Gastroesophageal sphincter (tissue), 4 donors: ENCODE results near the gene TAS2R16. TPM values are rescaled to one million over a fixed set of nuclear protein-coding genes. Genes with fewer than 3 reads are reported as not detected.
"Not testable (repeated sequence)": the region's sequence is repeated elsewhere in the genome, so short reads cannot be mapped to it uniquely, and the experiment has no call there.

Experiments used
- ATAC-seq: fragments of 150-250 bp; one replicate; pipeline ENCODE4 v1.9.1; 2016; ENCODE audit warnings: mild to moderate bottlenecking, moderate library complexity
- H3K27ac ChIP-seq, 4 donors: fragments of 200-600 bp; sonication (generic) in 3 of 4; 1 replicate in 3 of 4; 2 replicates in 1 of 4; pipeline ENCODE4 v1.5.1; 2016 to 2019
- H3K27me3 ChIP-seq: fragments of 200-600 bp; sonication (generic); one replicate; pipeline ENCODE4 v1.5.1; 2019
- H3K36me3 ChIP-seq, 2 donors: fragments of 200-600 bp; sonication (generic); one replicate each; pipeline ENCODE4 v1.5.1; 2019; ENCODE audit warnings: control low read depth in 1 of 2
- H3K4me1 ChIP-seq, 3 donors: fragments of 200-600 bp; sonication (generic); 1 replicate in 2 of 3; 2 replicates in 1 of 3; pipeline ENCODE4 v1.5.1; 2016 to 2019; ENCODE audit warnings: control low read depth in 2 of 3
- H3K4me3 ChIP-seq, 2 donors: fragments of 200-600 bp; sonication (generic); one replicate each; pipeline ENCODE4 v1.5.1; 2019; ENCODE audit warnings: mild to moderate bottlenecking in 1 of 2, moderate library complexity in 1 of 2
- H3K9me3 ChIP-seq, 3 donors: fragments of 200-600 bp; sonication (generic); one replicate each; pipeline ENCODE4 v1.5.1; 2017 to 2019; ENCODE audit warnings: control low read depth in 2 of 3
- CTCF ChIP-seq, 4 experiments: fragments of 200-600 bp in 2 of 4; fragments of 450-650 bp in 2 of 4; sonication (generic) in 1 of 4; IDR thresholded peaks; one replicate each; pipeline ENCODE4 v1.5.1; 2017 to 2019; ENCODE audit warnings: antibody characterized with exemption in 4 of 4, mild to moderate bottlenecking in 2 of 4, moderate library complexity in 2 of 4
- EP300 ChIP-seq: sonication (generic); formaldehyde crosslinking; IDR thresholded peaks from one replicate; pipeline ENCODE4 v1.6.1; 2017; ENCODE audit warnings: antibody characterized with exemption, mild to moderate bottlenecking
- POLR2A ChIP-seq, 2 donors: fragments of 450-650 bp; IDR thresholded peaks; one replicate each; pipeline ENCODE4 v1.6.1; 2017; ENCODE audit warnings: antibody characterized with exemption in 2 of 2, mild to moderate bottlenecking in 2 of 2, moderate library complexity in 1 of 2
- POLR2AphosphoS5 ChIP-seq: sonication (generic); formaldehyde crosslinking; IDR thresholded peaks from one replicate; pipeline ENCODE4 v1.6.1; 2017; ENCODE audit warnings: antibody characterized with exemption
- WGBS, 2 donors: methylation state at CpG; one replicate each; pipeline ENCODE4 v1.1.5; 2018; ENCODE audit warnings: low coverage in 1 of 2; 5-methylcytosine and 5-hydroxymethylcytosine counted together
- total RNA-seq, 4 donors: library from RNA; depleted of rRNA; stranded (reverse); fragments of >200 nt; gene quantifications; one replicate each; pipeline ENCODE4 v1.1.0, GENCODE V29; 2016

The TAS2R16 gene
- total RNA-seq, 4 donors from 2014 or later, result not detected

- no peak for ATAC-seq
- Histone ChIP-seq H3K4me3 (no peak overlapping the region), H3K4me1 (no peaks in the 10 kb centered on the region), H3K27ac (no peak overlapping the region), H3K9me3 (no peaks in the 10 kb centered on the region), H3K36me3 (no peaks in the 10 kb centered on the region), H3K27me3 (no peaks in the 10 kb centered on the region)
- TF ChIP-seq EP300 (no peak), POLR2AphosphoS5 (no peak), POLR2A (IDR thresholded peaks at IDR 0.05) (no peak), CTCF (IDR thresholded peaks at IDR 0.05) (no peak)
- WGBS, 2 donors, result 62 to 89% methylated on average over 2 of the region's 2 CpGs
These were observed 30.2 kb downstream of the TAS2R16 start for GRCh38 chr7:122965306-122965705.

- not testable (repeated sequence) for H3K27me3 ChIP-seq, H3K27ac ChIP-seq
- WGBS, 2 donors, result 96% methylated on average over 2 of the region's 2 CpGs
These were observed 41.8 kb downstream of the TAS2R16 start for GRCh38 chr7:122953678-122954077.

GRCh38 chr7:122951006-122951405 is 44.5 kb downstream of the TAS2R16 start:
- no peaks in the 10 kb centered on the region for H3K4me1 ChIP-seq
- H3K27ac ChIP-seq, result no peak overlapping the region
- ATAC-seq, result no peak
- H3K9me3 ChIP-seq, result no peaks in the 10 kb centered on the region
- no peaks in the 10 kb centered on the region for H3K27me3 ChIP-seq
- no peaks in the 10 kb centered on the region for H3K36me3 ChIP-seq
- H3K4me3 ChIP-seq, result no peak overlapping the region
- 77 to 86% methylated on average over 2 of the region's 2 CpGs for WGBS, 2 donors
- TF ChIP-seq POLR2A (IDR thresholded peaks at IDR 0.05), result no peak
- TF ChIP-seq EP300, result no peak
- no peak for TF ChIP-seq CTCF (IDR thresholded peaks at IDR 0.05)
- TF ChIP-seq POLR2AphosphoS5, result no peak

More at GRCh38 chr7:122953678-122954077, 41.8 kb downstream of the TAS2R16 start:
- H3K4me3 ChIP-seq, H3K4me1 ChIP-seq, ATAC-seq, H3K36me3 ChIP-seq, H3K9me3 ChIP-seq: not testable (repeated sequence)

GRCh38 chr7:122949186-122949585 is 46.3 kb downstream of the TAS2R16 start:
- H3K27ac ChIP-seq, result no peak overlapping the region
- no peaks in the 10 kb centered on the region for H3K4me1 ChIP-seq
- no peaks in the 10 kb centered on the region for H3K27me3 ChIP-seq
- no peaks in the 10 kb centered on the region for H3K9me3 ChIP-seq
- 44 to 60% methylated on average over 1 of the region's 1 CpG for WGBS, 2 donors
- no peaks in the 10 kb centered on the region for H3K36me3 ChIP-seq
- TF ChIP-seq POLR2AphosphoS5, result no peak
- no peak for TF ChIP-seq POLR2A (IDR thresholded peaks at IDR 0.05)
- no peak for TF ChIP-seq EP300
- no peak for TF ChIP-seq CTCF (IDR thresholded peaks at IDR 0.05)
- no peak for ATAC-seq
- no peak overlapping the region for H3K4me3 ChIP-seq

Other genes with a start within 250 kb of the TAS2R16 start
- gene CADPS2, start 109.2 kb downstream of the TAS2R16 start, total RNA-seq, result 100 to 1,000 TPM in 3 of 4 donors, 10 to 100 TPM in 1; 20.3 to 205 (median 138) TPM
- gene SLC13A1, start 204.3 kb upstream of the TAS2R16 start, total RNA-seq, result not detected